Right lobe of liver (tissue), 6 donors: Measurements from ENCODE around the gene TMC4. TPM values are rescaled to one million over a fixed set of nuclear protein-coding genes. Genes with fewer than 3 reads are reported as not detected.
"Not testable (repeated sequence)": the region's sequence is repeated elsewhere in the genome, so short reads cannot be mapped to it uniquely, and the experiment has no call there.

ENCODE experiments used
- ATAC-seq, 4 donors: fragments of 200-7000 bp; cut with Tn5 transposase; one replicate each; pipeline ENCODE4 v1.9.1; 2020; ENCODE audit warnings: mild to moderate bottlenecking in 4 of 4, moderate library complexity in 4 of 4
- DNase-seq, 3 donors: peaks; one replicate each; pipeline ENCODE4 v3.0.0-alpha.2; 2020
- H3K27ac ChIP-seq, 3 donors: fragments of 200-600 bp; one replicate each; pipeline ENCODE4 v1.8.0; 2022
- H3K27me3 ChIP-seq, 2 donors: fragments of 200-600 bp; one replicate each; pipeline ENCODE4 v1.8.0; 2022
- H3K36me3 ChIP-seq, 4 donors: fragments of 200-600 bp; sonication (generic) in 1 of 4; one replicate each; pipeline versions ENCODE4 v1.5.1 to v1.8.0; 2017 to 2022; ENCODE audit warnings: control low read depth in 1 of 4
- H3K4me1 ChIP-seq, 4 donors: fragments of 200-600 bp; sonication (generic) in 1 of 4; one replicate each; pipeline versions ENCODE4 v1.5.1 to v1.8.0; 2017 to 2022; ENCODE audit warnings: control low read depth in 1 of 4
- H3K4me3 ChIP-seq, 3 donors: fragments of 200-600 bp; one replicate each; pipeline ENCODE4 v1.8.0; 2022
- H3K9me3 ChIP-seq, 4 donors: fragments of 200-600 bp; sonication (generic) in 1 of 4; one replicate each; pipeline versions ENCODE4 v1.5.1 to v1.8.0; 2017 to 2022; ENCODE audit warnings: control low read depth in 1 of 4
- POLR2A ChIP-seq: fragments of 450-650 bp; IDR thresholded peaks from one replicate; pipeline ENCODE4 v1.6.1; 2017; ENCODE audit warnings: antibody characterized with exemption, mild to moderate bottlenecking
- WGBS: methylation state at CpG from one replicate; pipeline ENCODE4 v1.1.6; 2018; ENCODE audit warnings: low coverage, low lambda C conversion rate; ENCODE audit not compliant: insufficient coverage; ENCODE audit errors: missing lambda C conversion rate; 5-methylcytosine and 5-hydroxymethylcytosine counted together
- intact Hi-C, 2 donors: fragments of 100-400 bp; cut with DNase I; formaldehyde crosslinking; loops; one replicate each; pipeline versions ENCODE4 v1.11.2 to v1.14.1; 2022
- total RNA-seq, 6 experiments: library from RNA; depleted of rRNA in 2 of 6; stranded (reverse); fragments of >200 nt in 2 of 6; fragmentation: NEBNext Ultra II Directional in 3 of 6; extraction: Animal tissue kit (Norgen Biotek cat#: 25700) in 3 of 6; gene quantifications; one replicate each; pipeline versions ENCODE4 v1.1.0 to v1.2.4, GENCODE V29; 2016 to 2023
- TF ChIP-seq, protein P1 (sequence below), 4 donors: fragments of 200-600 bp in 3 of 4; fragments of 450-650 bp in 1 of 4; IDR thresholded peaks; one replicate each; pipeline versions ENCODE4 v1.5.1 to v1.8.0; 2016 to 2022; ENCODE audit warnings: antibody characterized with exemption in 4 of 4, mild to moderate bottlenecking in 2 of 4
- donor health status: DM: no; HTN: yes; CAD: no.
- donor health status: DM: no; HTN: no; CAD: no.
- donor health status: DM: no; HTN: no; CAD: no.
- donor health status: DM: no; HTN: yes; CAD: no.
- donor health status: DM: no; HTN: yes; CAD: no.

Gene TMC4
- total RNA-seq, 6 experiments from 2014 or later, result 0.18 to 2.4 (median 1.1) TPM

DNA sequence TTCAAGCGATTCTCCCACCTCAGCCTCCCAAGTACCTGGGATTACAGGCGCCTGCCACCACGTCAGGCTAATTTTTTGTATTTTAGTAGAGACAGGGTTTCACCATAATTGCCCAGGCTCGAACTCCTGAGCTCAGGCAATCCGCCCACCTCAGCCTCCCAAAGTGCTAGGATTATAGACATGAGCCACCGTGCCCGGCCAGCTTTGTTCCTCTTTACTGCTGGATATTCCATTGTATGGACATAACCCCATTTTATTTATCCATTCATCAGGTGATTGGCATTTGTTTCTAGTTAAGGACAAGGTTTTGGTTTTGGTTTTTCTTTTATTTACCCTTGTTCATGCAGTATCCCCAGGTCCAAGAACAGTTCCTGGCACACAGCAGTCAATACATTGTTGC is 23.6 kb upstream of the TMC4 start:
- TF ChIP-seq, protein P1, sequence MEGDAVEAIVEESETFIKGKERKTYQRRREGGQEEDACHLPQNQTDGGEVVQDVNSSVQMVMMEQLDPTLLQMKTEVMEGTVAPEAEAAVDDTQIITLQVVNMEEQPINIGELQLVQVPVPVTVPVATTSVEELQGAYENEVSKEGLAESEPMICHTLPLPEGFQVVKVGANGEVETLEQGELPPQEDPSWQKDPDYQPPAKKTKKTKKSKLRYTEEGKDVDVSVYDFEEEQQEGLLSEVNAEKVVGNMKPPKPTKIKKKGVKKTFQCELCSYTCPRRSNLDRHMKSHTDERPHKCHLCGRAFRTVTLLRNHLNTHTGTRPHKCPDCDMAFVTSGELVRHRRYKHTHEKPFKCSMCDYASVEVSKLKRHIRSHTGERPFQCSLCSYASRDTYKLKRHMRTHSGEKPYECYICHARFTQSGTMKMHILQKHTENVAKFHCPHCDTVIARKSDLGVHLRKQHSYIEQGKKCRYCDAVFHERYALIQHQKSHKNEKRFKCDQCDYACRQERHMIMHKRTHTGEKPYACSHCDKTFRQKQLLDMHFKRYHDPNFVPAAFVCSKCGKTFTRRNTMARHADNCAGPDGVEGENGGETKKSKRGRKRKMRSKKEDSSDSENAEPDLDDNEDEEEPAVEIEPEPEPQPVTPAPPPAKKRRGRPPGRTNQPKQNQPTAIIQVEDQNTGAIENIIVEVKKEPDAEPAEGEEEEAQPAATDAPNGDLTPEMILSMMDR (IDR thresholded peaks at IDR 0.05), result no peak
- no peak for TF ChIP-seq POLR2A
- intact Hi-C loops, result no loop called here
- Histone ChIP-seq H3K36me3 (peaks cover 0 to 28% (median 12%) of the 10 kb centered on the region in 4 donors), H3K27ac (peak overlapping the region in 2 of 3 donors; percentile 62 to 88), H3K4me3 (no peak overlapping the region), H3K4me1 (peaks cover 0 to 21% (median 11%) of the 10 kb centered on the region in 4 donors), H3K27me3 (no peaks in the 10 kb centered on the region), H3K9me3 (no peaks in the 10 kb centered on the region)
- ATAC-seq, result peak; percentile 4 to 32 (median 17)
- 64% methylated on average over 5 of the region's 7 CpGs for WGBS
- peak in 1 of 3 donors; percentile 55 for DNase-seq

DNA sequence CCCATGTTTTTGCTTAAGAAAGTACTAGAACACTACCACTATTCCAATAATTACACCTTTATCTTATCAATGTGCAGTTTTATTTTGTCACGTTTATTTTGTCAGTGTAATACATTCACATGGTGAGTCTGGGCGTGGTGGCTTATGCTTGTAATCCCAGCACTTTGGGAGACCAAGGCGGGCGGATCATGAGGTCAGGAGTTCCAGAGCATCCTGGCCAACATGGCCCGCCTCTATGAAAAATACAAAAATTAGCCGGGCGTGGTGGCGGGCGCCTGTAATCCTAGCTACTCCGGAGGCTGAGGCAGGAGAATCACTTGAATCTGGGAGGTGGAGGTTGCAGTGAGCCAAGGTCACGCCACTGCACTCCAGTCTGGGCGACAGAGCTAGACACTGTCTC is 21.5 kb upstream of the TMC4 start:
- DNase-seq, H3K27me3 ChIP-seq, H3K4me3 ChIP-seq, H3K9me3 ChIP-seq, H3K27ac ChIP-seq, ATAC-seq, intact Hi-C loops: not testable (repeated sequence)
- Histone ChIP-seq H3K4me1 (peaks cover 0 to 22% (median 10%) of the 10 kb centered on the region in 4 donors), H3K36me3 (peaks cover 0 to 25% (median 12%) of the 10 kb centered on the region in 4 donors)
- WGBS, result 85% methylated on average over 11 of the region's 12 CpGs

DNA sequence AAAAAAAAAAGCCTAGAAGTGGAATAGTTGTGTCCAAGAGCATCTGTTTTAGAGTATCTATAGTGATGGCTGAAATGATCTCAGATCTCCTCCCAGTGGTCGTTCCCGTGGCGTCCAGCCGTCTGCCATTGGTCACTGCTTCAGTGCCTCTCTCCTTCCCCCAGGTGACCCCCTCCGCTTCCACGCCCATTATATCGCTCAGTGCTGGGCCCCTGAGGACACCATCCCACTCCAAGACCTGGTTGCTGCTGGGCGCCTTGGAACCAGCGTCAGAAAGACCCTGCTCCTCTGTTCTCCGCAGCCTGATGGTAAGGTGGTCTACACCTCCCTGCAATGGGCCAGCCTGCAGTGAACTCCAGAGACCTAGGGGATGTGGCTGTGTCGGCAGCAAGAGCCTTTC is 20.1 kb upstream of the TMC4 start:
- no peak for DNase-seq
- WGBS, result 100% methylated on average over 1 of the region's 11 CpGs
- TF ChIP-seq, protein P1 (IDR thresholded peaks at IDR 0.05), result no peak
- TF ChIP-seq POLR2A, result no peak
- intact Hi-C loops, result no loop called here
- peaks cover 0 to 22% (median 10%) of the 10 kb centered on the region in 4 donors for H3K4me1 ChIP-seq
- peaks cover 0 to 25% (median 12%) of the 10 kb centered on the region in 4 donors for H3K36me3 ChIP-seq
- no peaks in the 10 kb centered on the region for H3K9me3 ChIP-seq
- no peak overlapping the region for H3K27ac ChIP-seq
- no peaks in the 10 kb centered on the region for H3K27me3 ChIP-seq
- ATAC-seq, result no peak
- no peak overlapping the region for H3K4me3 ChIP-seq

DNA sequence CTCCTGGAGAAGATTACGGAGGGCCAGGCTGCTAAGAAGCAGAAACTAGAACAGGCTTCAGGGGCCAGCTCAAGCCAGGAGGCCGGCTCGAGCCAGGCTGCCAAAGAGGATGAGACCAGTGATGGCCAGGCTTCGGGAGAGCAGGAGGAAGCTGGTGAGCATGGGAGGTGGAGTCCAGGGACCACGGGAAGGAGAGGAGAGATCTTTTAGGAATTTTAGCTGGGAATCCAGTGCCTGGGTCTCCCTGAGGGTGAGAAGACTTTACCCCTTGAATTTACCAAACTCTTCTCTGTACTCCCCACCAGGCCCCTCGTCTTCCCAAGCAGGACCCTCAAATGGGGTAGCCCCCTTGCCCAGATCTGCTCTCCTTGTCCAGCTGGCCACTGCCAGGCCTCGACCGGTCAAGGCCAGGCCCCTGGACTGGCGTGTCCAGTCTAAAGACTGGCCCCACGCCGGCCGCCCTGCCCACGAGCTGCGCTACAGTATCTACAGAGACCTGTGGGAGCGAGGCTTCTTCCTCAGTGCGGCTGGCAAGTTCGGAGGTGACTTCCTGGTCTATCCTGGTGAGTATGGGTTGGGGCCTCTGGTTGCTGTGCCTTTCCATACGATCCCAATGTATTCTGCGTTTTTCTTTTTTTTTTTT is 19.0 kb upstream of the TMC4 start:
- no peaks in the 10 kb centered on the region for H3K27me3 ChIP-seq
- peaks cover 0 to 18% (median 7%) of the 10 kb centered on the region in 4 donors for H3K4me1 ChIP-seq
- no peaks in the 10 kb centered on the region for H3K9me3 ChIP-seq
- TF ChIP-seq POLR2A, result no peak
- TF ChIP-seq, protein P1 (IDR thresholded peaks at IDR 0.05), result no peak
- DNase-seq, result peak in 1 of 3 donors; percentile 61
- peaks cover 0 to 25% (median 12%) of the 10 kb centered on the region in 4 donors for H3K36me3 ChIP-seq
- no peak for ATAC-seq
- peak overlapping the region; percentile 89 to 91 (median 90) for H3K4me3 ChIP-seq
- intact Hi-C loops, result no loop called here
- peak overlapping the region; percentile 96 to 97 (median 96) for H3K27ac ChIP-seq
- WGBS, result 37% methylated on average over 6 of the region's 19 CpGs

DNA sequence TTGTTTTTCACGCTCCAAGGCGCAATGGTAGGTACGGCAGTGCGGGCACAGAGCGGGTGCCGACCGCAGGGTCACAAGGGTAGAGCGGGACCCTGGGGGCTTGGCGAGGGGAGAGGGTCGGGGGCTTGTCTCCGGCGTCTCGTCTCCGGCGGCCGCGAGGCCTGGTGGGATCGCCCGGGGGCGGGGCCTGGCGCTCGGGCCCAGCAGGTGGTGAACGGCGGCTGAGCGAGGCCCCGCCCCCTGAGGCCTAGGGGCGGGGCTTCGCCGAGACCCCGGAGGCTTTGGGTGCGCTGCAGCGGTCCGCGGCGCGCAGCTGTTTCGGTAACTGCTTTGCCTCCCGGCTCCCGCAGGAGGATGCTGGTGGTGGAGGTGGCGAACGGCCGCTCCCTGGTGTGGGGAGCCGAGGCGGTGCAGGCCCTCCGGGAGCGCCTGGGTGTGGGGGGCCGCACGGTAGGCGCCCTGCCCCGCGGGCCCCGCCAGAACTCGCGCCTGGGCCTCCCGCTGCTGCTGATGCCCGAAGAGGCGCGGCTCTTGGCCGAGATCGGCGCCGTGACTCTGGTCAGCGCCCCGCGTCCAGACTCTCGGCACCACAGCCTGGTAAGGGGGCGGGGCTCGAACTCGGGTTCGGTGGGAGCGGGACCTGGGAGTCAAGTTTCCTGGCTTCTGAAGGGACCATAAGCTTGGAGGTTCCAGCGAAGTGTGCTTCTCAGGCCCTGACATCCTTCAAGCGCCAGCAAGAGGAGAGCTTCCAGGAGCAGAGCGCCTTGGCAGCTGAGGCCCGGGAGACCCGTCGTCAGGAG is 18.3 kb upstream of the TMC4 start, which contains the start of gene TSEN34:
Gene TSEN34, plus strand, starts transcription at position 298 of the 800 bp plus-strand sequence. Its CDS starts 57 bp downstream, at position 355.
- H3K36me3 ChIP-seq, result peaks cover 0 to 25% (median 12%) of the 10 kb centered on the region in 4 donors
- TF ChIP-seq, protein P1 (IDR thresholded peaks at IDR 0.05), result no peak
- peak; percentile 67 for TF ChIP-seq POLR2A
- ATAC-seq, result peak; percentile 38 to 55 (median 46)
- H3K4me3 ChIP-seq, result peak within 1 kb of the TSS; percentile 89 to 91 (median 90)
- WGBS, result 0% methylated on average over 11 of the region's 77 CpGs
- peak within 1 kb of the TSS; percentile 96 to 97 (median 96) for H3K27ac ChIP-seq
- intact Hi-C loops, result no loop called here
- H3K4me1 ChIP-seq, result peaks cover 0 to 11% (median 4%) of the 10 kb centered on the region in 4 donors
- no peaks in the 10 kb centered on the region for H3K27me3 ChIP-seq
- no peaks in the 10 kb centered on the region for H3K9me3 ChIP-seq
- DNase-seq, result peak; percentile 93
